Mucosa of descending colon (tissue), 3 donors: ENCODE data around the gene HRCT1. TPM values are rescaled to one million over a fixed set of nuclear protein-coding genes. Genes with fewer than 3 reads are reported as not detected.
A peak's percentile ranks its signal among the peaks of the same experiment; 100 is the strongest.
"Not testable (repeated sequence)": the region's sequence is repeated elsewhere in the genome, so short reads cannot be mapped to it uniquely, and the experiment has no call there.

Source experiments
- ATAC-seq: fragments of 200-7000 bp; cut with Tn5 transposase; one replicate; pipeline ENCODE4 v1.9.1; 2020; ENCODE audit warnings: mild to moderate bottlenecking, moderate library complexity
- DNase-seq, 3 donors: peaks; one replicate each; pipeline ENCODE4 v3.0.0-alpha.2; 2020
- H3K36me3 ChIP-seq: fragments of 200-600 bp; one replicate; pipeline ENCODE4 v1.8.0; 2021; ENCODE audit warnings: low read depth, mild to moderate bottlenecking
- H3K4me1 ChIP-seq: fragments of 200-600 bp; one replicate; pipeline ENCODE4 v1.8.0; 2021; ENCODE audit warnings: low read depth, mild to moderate bottlenecking
- H3K4me3 ChIP-seq: fragments of 200-600 bp; one replicate; pipeline ENCODE4 v1.8.0; 2021; ENCODE audit warnings: mild to moderate bottlenecking
- H3K9me3 ChIP-seq: fragments of 200-600 bp; one replicate; pipeline ENCODE4 v1.8.0; 2021; ENCODE audit warnings: mild to moderate bottlenecking
- CTCF ChIP-seq: fragments of 200-600 bp; IDR thresholded peaks from one replicate; pipeline ENCODE4 v1.8.0; 2022; ENCODE audit warnings: antibody characterized with exemption, mild to moderate bottlenecking
- intact Hi-C, 2 donors: fragments of 100-400 bp; cut with DNase I in 1 of 2; cut with micrococcal nuclease in 1 of 2; formaldehyde crosslinking; loops; one replicate each; pipeline versions ENCODE4 v1.11.0 to v1.11.1; 2022; cut with DNase I, micrococcal nuclease
- total RNA-seq, 3 donors: library from RNA; stranded (reverse); fragmentation: NEBNext Ultra II Directional in 2 of 3; extraction: Animal tissue kit (Norgen Biotek cat#: 25700) in 2 of 3; gene quantifications; one replicate each; pipeline versions ENCODE4 v1.2.1 to v1.2.4, GENCODE V29; 2021 to 2023
- donor health status: DM: no; HTN: no; CAD: no; lungs with moderate emphysema.
- donor health status: DM: no; HTN: no; CAD: no.
- donor health status: DM: no; HTN: yes; CAD: no.

HRCT1 gene
- total RNA-seq, 3 donors from 2014 or later, result 24.8 to 161 (median 82.1) TPM

GRCh38 chr9:35896570-35896969 is 9.4 kb upstream of the HRCT1 start:
- no peak for TF ChIP-seq CTCF

GRCh38 chr9:35897376-35898099 is 8.5 kb upstream of the HRCT1 start:
- H3K4me3 ChIP-seq, H3K36me3 ChIP-seq, ATAC-seq, H3K9me3 ChIP-seq, DNase-seq, H3K4me1 ChIP-seq: not testable (repeated sequence)
- intact Hi-C loops, result loop anchor here (10.0 kb wide), 2 partner anchors 117 to 127 kb away; no protein-coding TSS in a partner anchor

More at GRCh38 chr9:35896570-35896969, 9.4 kb upstream of the HRCT1 start:
- Histone ChIP-seq H3K4me3 (no peak overlapping the region), H3K9me3 (no peaks in the 10 kb centered on the region), H3K36me3 (no peaks in the 10 kb centered on the region), H3K4me1 (no peaks in the 10 kb centered on the region)
- no peak for DNase-seq
- intact Hi-C loops, result loop anchor here (10.0 kb wide), 2 partner anchors 118 to 128 kb away; no protein-coding TSS in a partner anchor
- no peak for ATAC-seq

- no peaks in the 10 kb centered on the region for H3K36me3 ChIP-seq
- TF ChIP-seq CTCF, result no peak
- intact Hi-C loops, result loop anchor here (10.0 kb wide), 2 partner anchors 116 to 126 kb away; no protein-coding TSS in a partner anchor
- H3K9me3 ChIP-seq, result no peaks in the 10 kb centered on the region
- no peak for ATAC-seq
- H3K4me3 ChIP-seq, result no peak overlapping the region
- H3K4me1 ChIP-seq, result peaks cover 5% of the 10 kb centered on the region
- DNase-seq, result no peak
Observed at GRCh38 chr9:35898337-35898736, 7.7 kb upstream of the HRCT1 start.

- DNase-seq (no peak), ATAC-seq (no peak)
- Histone ChIP-seq H3K4me3 (no peak overlapping the region), H3K4me1 (peaks cover 5% of the 10 kb centered on the region), H3K36me3 (no peaks in the 10 kb centered on the region), H3K9me3 (no peaks in the 10 kb centered on the region)
- intact Hi-C loops, result loop anchor here (10.0 kb wide), 2 partner anchors 116 to 126 kb away; no protein-coding TSS in a partner anchor
- no peak for TF ChIP-seq CTCF
Observed at GRCh38 chr9:35899021-35899420, 7.0 kb upstream of the HRCT1 start.

GRCh38 chr9:35903049-35903448 is 3.0 kb upstream of the HRCT1 start:
- ATAC-seq (peak; percentile 23), DNase-seq (peak in 1 of 3 donors; percentile 70)
- H3K4me1 ChIP-seq, result peaks cover 39% of the 10 kb centered on the region
- intact Hi-C loops, result loop anchor here in 1 of 2 donors (5.0 kb wide), 1 partner anchor 44 kb away; no protein-coding TSS in a partner anchor
- H3K36me3 ChIP-seq, result no peaks in the 10 kb centered on the region
- H3K4me3 ChIP-seq, result no peak overlapping the region
- H3K9me3 ChIP-seq, result no peaks in the 10 kb centered on the region
- peak; percentile 47 for TF ChIP-seq CTCF

GRCh38 chr9:35904338-35904737 is 1.7 kb upstream of the HRCT1 start:
- no peak overlapping the region for H3K4me3 ChIP-seq
- no peak for DNase-seq
- no peak for ATAC-seq
- intact Hi-C loops, result loop anchor here in 1 of 2 donors (5.0 kb wide), 1 partner anchor 43 kb away; no protein-coding TSS in a partner anchor
- H3K36me3 ChIP-seq, result no peaks in the 10 kb centered on the region
- no peak for TF ChIP-seq CTCF
- peaks cover 52% of the 10 kb centered on the region for H3K4me1 ChIP-seq
- H3K9me3 ChIP-seq, result no peaks in the 10 kb centered on the region
